Measurements from ENCODE around the gene KRT71. TPM values are rescaled to one million over a fixed set of nuclear protein-coding genes. Genes with fewer than 3 reads are reported as not detected.

The KRT71 gene
- total and polyA plus RNA-seq, 3 donors from 2014 or later: 0.12 TPM; not detected in 2

DNA sequence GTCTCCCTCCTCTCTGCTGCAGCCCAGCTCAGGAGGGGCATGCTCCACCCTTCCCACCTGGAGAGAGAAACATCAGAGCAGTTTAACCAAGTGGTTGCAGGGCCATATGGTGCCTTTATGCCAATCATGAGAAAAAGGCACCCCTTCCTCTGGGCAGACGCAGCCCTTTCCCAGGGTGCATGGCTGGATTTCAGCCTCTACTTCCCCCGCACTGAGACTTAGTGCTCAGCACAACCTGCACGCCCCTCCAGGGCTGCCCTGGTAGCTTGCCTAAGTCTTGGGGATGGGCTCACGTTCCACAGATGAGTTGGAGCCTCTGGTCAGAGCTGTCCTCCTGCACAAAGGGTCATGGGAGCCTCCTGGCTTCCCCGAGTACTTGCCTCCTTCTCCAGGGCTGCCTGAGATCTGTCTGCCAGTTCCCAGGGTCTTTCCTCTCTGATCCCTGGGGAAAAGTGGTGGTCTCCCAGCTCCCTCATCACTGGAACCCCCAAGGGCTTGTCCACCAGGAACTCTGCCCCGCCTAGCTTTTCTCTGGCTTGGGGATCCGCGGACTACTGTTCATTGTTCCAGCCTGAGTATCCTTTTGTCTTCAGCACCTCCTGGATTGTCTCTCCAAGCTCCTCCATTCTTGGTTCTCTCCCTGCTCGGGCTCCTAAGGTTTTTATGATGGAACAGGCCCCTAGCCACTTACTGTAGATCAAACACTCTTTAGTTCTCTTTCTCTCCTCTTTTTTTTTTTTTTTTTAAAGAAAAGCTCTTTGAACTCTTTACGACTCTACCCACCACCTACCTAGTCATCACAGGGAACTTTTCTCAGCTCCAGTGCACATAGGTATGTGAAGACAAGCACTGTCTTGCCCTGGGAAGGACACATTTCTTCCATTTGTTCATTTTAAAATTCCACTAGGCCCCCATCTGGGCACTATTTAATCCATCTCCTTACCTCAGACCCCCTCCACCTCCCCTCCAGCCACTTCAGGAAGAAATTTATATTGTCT is 26.8 kb upstream of the KRT71 start:
- intact Hi-C loops (cut with DNase I; ENCODE audit: low total_unique reads): no loop called here
- H3K4me1 ChIP-seq: no peaks in the 10 kb centered on the region
- H3K27me3 ChIP-seq: no peaks in the 10 kb centered on the region
- whole genome bisulfite sequencing, 2 donors: 86 to 87% methylated on average over 9 to 10 of the region's 10 CpGs
- no peaks in the 10 kb centered on the region for H3K36me3 ChIP-seq (ENCODE audit: low read depth, missing control alignments)
- H3K4me3 ChIP-seq: no peak overlapping the region
- DNase-seq: no peak
- TF ChIP-seq, protein P1, sequence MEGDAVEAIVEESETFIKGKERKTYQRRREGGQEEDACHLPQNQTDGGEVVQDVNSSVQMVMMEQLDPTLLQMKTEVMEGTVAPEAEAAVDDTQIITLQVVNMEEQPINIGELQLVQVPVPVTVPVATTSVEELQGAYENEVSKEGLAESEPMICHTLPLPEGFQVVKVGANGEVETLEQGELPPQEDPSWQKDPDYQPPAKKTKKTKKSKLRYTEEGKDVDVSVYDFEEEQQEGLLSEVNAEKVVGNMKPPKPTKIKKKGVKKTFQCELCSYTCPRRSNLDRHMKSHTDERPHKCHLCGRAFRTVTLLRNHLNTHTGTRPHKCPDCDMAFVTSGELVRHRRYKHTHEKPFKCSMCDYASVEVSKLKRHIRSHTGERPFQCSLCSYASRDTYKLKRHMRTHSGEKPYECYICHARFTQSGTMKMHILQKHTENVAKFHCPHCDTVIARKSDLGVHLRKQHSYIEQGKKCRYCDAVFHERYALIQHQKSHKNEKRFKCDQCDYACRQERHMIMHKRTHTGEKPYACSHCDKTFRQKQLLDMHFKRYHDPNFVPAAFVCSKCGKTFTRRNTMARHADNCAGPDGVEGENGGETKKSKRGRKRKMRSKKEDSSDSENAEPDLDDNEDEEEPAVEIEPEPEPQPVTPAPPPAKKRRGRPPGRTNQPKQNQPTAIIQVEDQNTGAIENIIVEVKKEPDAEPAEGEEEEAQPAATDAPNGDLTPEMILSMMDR (IDR thresholded peaks at IDR 0.05): no peak
- no peak for TF ChIP-seq POLR2A (IDR thresholded peaks at IDR 0.05)
- H3K27ac ChIP-seq: no peak overlapping the region
- no peaks in the 10 kb centered on the region for H3K9me3 ChIP-seq

DNA sequence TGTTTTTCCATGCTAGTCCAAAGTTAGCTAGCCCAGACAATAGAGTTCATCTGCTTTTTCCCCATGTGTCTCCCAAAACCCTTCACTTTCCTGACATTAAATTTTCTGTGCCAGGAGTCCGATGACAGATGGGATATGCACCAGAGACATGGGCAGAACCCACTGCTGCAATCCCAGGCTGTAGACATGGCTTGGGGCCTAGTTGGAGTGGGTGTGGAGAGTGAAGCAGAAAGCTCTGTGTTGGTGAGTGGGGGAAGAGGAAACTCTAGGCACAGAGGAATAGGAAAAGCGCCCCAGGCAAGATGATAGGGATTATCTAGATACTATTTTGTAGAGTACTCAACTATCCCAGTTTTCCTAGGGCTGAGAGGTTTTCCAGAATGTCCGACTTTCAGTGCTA is 25.5 kb upstream of the KRT71 start:
- H3K27me3 ChIP-seq: no peaks in the 10 kb centered on the region
- H3K4me3 ChIP-seq: no peak overlapping the region
- TF ChIP-seq, protein P1 (IDR thresholded peaks at IDR 0.05): no peak
- no peak for TF ChIP-seq POLR2A (IDR thresholded peaks at IDR 0.05)
- 97 to 100% methylated on average over 3 of the region's 3 CpGs for WGBS, 2 donors
- H3K4me1 ChIP-seq: no peaks in the 10 kb centered on the region
- no peak for DNase-seq
- H3K27ac ChIP-seq: no peak overlapping the region
- intact Hi-C loops (cut with DNase I; ENCODE audit: low total_unique reads): no loop called here
- H3K9me3 ChIP-seq: no peaks in the 10 kb centered on the region
- no peaks in the 10 kb centered on the region for H3K36me3 ChIP-seq (ENCODE audit: low read depth, missing control alignments)

DNA sequence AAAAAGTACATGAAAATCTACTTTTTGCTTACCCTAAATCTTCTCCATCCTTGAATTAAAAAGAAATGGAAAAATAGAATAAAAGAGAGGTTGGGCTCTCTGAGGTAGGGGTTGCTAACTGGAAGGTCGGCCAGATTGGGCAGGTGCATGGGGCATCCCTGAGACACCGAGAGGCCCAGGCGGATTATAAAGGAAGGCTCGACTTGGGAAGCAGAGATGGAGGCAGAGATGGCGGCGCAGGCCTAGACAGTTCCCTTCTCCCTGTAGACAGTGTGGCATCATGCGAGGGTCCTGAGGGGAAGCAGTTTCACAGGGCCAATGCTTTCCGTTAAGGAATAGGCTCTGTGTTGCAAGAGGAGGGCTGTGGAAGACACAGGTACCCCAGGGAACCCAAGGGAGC is 24.4 kb upstream of the KRT71 start:
- H3K4me1 ChIP-seq: no peaks in the 10 kb centered on the region
- H3K27me3 ChIP-seq: no peaks in the 10 kb centered on the region
- H3K4me3 ChIP-seq: no peak overlapping the region
- no peak overlapping the region for H3K27ac ChIP-seq
- TF ChIP-seq, protein P1 (IDR thresholded peaks at IDR 0.05): no peak
- no peak for TF ChIP-seq POLR2A (IDR thresholded peaks at IDR 0.05)
- H3K36me3 ChIP-seq (ENCODE audit: low read depth, missing control alignments): no peaks in the 10 kb centered on the region
- WGBS, 2 donors: 93 to 96% methylated on average over 8 of the region's 8 CpGs
- intact Hi-C loops (cut with DNase I; ENCODE audit: low total_unique reads): no loop called here
- H3K9me3 ChIP-seq: no peaks in the 10 kb centered on the region
- no peak for DNase-seq

DNA sequence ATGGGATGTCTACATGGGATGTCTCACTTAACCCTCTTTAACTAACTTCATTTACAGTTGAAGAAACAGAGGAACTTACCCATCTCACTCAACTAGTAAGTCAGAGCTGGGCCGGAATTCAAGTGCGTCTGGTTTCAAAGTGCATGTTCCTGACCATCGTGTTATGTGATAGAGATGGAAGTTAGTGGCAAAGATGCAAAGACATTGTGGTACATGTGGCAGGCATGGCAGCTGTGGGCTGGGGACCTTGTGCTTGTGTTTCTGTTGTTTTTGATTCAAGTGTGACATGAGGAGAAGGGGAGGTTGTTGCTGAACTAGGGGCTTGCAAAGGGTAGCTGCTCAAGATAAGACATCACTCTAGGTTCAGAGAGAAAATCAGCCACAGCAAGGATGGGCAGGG is 23.0 kb upstream of the KRT71 start:
- TF ChIP-seq, protein P1 (IDR thresholded peaks at IDR 0.05): no peak
- TF ChIP-seq POLR2A (IDR thresholded peaks at IDR 0.05): no peak
- 93 to 98% methylated on average over 3 of the region's 3 CpGs for WGBS, 2 donors
- no peaks in the 10 kb centered on the region for H3K9me3 ChIP-seq
- DNase-seq: no peak
- H3K27ac ChIP-seq: no peak overlapping the region
- H3K36me3 ChIP-seq (ENCODE audit: low read depth, missing control alignments): no peaks in the 10 kb centered on the region
- no peaks in the 10 kb centered on the region for H3K4me1 ChIP-seq
- intact Hi-C loops (cut with DNase I; ENCODE audit: low total_unique reads): no loop called here
- H3K27me3 ChIP-seq: no peaks in the 10 kb centered on the region
- no peak overlapping the region for H3K4me3 ChIP-seq
